Spleen (tissue), 7 donors: ENCODE measurements around the gene DDR1.

Experiments
- POLR2A ChIP-seq, 3 donors: fragments of 450-650 bp; IDR thresholded peaks; one replicate each; pipeline ENCODE4 v1.5.1; 2017; ENCODE audit warnings: antibody characterized with exemption in 3 of 3, mild to moderate bottlenecking in 1 of 3
- POLR2AphosphoS5 ChIP-seq, 3 donors: sonication (generic); formaldehyde crosslinking; IDR thresholded peaks; one replicate each; pipeline ENCODE4 v1.5.1; 2017; ENCODE audit warnings: antibody characterized with exemption in 3 of 3
- TF ChIP-seq, protein P1 (sequence below), 11 experiments: fragments of 200-600 bp in 7 of 11; fragments of 450-650 bp in 4 of 11; sonication (generic) in 4 of 11; IDR thresholded peaks in 8 of 11; conservative IDR thresholded peaks in 3 of 11; 1 replicate in 7 of 11; 2 replicates in 4 of 11; pipeline versions ENCODE4 v1.4.0 to v1.8.0; 2016 to 2021; ENCODE audit warnings: antibody characterized with exemption in 11 of 11, inconsistent platforms in 4 of 11, mild to moderate bottlenecking in 1 of 11
- donor health status: DM: no; HTN: no; CAD: no; lungs with moderate emphysema.
- donor health status: DM: no; HTN: no; CAD: no.
- donor health status: DM: no; HTN: no; CAD: no.

DNA sequence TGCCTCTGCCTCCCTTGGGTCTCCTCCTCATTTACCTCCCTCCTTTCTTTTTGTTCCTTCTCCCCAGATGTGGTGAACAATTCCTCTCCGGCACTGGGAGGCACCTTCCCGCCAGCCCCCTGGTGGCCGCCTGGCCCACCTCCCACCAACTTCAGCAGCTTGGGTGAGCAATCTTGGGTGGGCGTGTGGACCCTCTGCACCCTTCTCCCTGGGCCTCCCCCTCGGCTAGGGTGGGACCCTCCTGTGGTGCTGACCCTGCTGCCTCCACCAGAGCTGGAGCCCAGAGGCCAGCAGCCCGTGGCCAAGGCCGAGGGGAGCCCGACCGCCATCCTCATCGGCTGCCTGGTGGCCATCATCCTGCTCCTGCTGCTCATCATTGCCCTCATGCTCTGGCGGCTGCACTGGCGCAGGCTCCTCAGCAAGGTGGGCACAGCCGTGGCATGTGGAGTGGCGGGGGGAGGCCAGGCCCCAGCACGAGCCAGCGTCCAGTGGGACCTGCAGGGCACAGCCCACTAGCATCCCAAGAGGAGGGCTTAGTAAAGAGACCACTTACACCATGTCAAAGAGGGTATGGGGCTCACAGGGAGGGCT is 8.8 kb downstream of the DDR1 start:
- TF ChIP-seq POLR2A (IDR thresholded peaks at IDR 0.05) (no peak), POLR2AphosphoS5 (IDR thresholded peaks at IDR 0.05) (no peak)
- TF ChIP-seq, protein P1, sequence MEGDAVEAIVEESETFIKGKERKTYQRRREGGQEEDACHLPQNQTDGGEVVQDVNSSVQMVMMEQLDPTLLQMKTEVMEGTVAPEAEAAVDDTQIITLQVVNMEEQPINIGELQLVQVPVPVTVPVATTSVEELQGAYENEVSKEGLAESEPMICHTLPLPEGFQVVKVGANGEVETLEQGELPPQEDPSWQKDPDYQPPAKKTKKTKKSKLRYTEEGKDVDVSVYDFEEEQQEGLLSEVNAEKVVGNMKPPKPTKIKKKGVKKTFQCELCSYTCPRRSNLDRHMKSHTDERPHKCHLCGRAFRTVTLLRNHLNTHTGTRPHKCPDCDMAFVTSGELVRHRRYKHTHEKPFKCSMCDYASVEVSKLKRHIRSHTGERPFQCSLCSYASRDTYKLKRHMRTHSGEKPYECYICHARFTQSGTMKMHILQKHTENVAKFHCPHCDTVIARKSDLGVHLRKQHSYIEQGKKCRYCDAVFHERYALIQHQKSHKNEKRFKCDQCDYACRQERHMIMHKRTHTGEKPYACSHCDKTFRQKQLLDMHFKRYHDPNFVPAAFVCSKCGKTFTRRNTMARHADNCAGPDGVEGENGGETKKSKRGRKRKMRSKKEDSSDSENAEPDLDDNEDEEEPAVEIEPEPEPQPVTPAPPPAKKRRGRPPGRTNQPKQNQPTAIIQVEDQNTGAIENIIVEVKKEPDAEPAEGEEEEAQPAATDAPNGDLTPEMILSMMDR (IDR thresholded peaks at IDR 0.05 in 8 of 11, conservative IDR thresholded peaks at IDR 0.05 in 3 of 11), result no peak
